ENCODE results near the gene HS1BP3.

Gene HS1BP3

GRCh38 chr2:20577495-20578235, 73.2 kb downstream of the HS1BP3 start:
- H3K27me3 ChIP-seq (ENCODE audit: low read length) = no peaks in the 10 kb centered on the region
- H3K9me3 ChIP-seq (ENCODE audit: insufficient read depth, low read length) = no peaks in the 10 kb centered on the region
- H3F3A ChIP-seq (ENCODE audit: insufficient read depth) = no peaks in the 10 kb centered on the region
- H3K9ac ChIP-seq (ENCODE audit: low read length) = no peak overlapping the region
- TF ChIP-seq EZH2phosphoT487 (conservative IDR thresholded peaks at IDR 0.05; ENCODE audit: low read length) (no peak), CTCF (IDR thresholded peaks at IDR 0.05; ENCODE audit: insufficient read depth, low read length, poor library complexity, severe bottlenecking) (no peak)
- no peaks in the 10 kb centered on the region for H3K36me3 ChIP-seq (ENCODE audit: low read length)
- no peak overlapping the region for H3K4me2 ChIP-seq (ENCODE audit: low read depth, low read length, poor library complexity, severe bottlenecking)
- no peaks in the 10 kb centered on the region for H4K20me1 ChIP-seq (ENCODE audit: low read depth, low read length)
- H3K4me3 ChIP-seq (ENCODE audit: insufficient read depth, low read length, poor library complexity, severe bottlenecking) = no peak overlapping the region
- H3K79me2 ChIP-seq (ENCODE audit: insufficient read depth, low read length) = no peaks in the 10 kb centered on the region
- no peaks in the 10 kb centered on the region for H3K9me2 ChIP-seq (replicated peaks; ENCODE audit: insufficient read depth, low read length)
- no peak overlapping the region for H2AFZ ChIP-seq (ENCODE audit: low read depth, low read length, severe bottlenecking)
- H3K27ac ChIP-seq (ENCODE audit: low read depth, low read length) = no peak overlapping the region

DNA sequence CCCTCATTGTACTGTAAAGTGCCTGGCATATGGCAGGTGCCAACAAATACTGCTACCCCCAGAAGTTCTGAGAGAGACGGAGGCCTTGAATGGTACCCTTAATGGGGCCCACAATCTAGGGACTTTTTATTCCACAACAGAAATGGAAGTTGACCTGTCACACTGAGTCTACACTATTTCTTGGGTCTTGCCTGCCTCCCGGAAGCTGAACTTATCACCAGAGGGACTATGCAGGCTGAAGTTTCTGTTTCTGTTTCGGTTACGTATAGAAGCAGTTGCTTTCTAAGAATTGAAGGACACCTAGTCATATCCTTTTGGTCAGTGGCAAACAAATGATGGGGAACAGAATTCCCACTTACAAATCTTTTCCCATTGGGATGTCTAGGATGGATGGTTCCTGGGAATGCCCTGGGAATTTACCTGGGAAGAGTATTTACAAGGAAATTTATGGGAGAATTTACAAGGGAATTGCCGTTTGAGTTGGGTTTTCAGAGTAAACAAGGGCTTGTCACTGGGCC, 74.2 kb downstream of the HS1BP3 start:
- Histone ChIP-seq H3K36me3 (ENCODE audit: low read length) (no peaks in the 10 kb centered on the region), H4K20me1 (ENCODE audit: low read depth, low read length) (no peaks in the 10 kb centered on the region), H3K4me3 (ENCODE audit: insufficient read depth, low read length, poor library complexity, severe bottlenecking) (no peak overlapping the region), H3K4me2 (ENCODE audit: low read depth, low read length, poor library complexity, severe bottlenecking) (no peak overlapping the region), H3K9me2 (replicated peaks; ENCODE audit: insufficient read depth, low read length) (no peaks in the 10 kb centered on the region), H3K9me3 (ENCODE audit: insufficient read depth, low read length) (no peaks in the 10 kb centered on the region), H2AFZ (ENCODE audit: low read depth, low read length, severe bottlenecking) (no peak overlapping the region), H3F3A (ENCODE audit: insufficient read depth) (no peaks in the 10 kb centered on the region), H3K79me2 (ENCODE audit: insufficient read depth, low read length) (no peaks in the 10 kb centered on the region), H3K27ac (ENCODE audit: low read depth, low read length) (no peak overlapping the region), H3K27me3 (ENCODE audit: low read length) (no peaks in the 10 kb centered on the region), H3K9ac (ENCODE audit: low read length) (no peak overlapping the region)
- TF ChIP-seq CTCF (IDR thresholded peaks at IDR 0.05; ENCODE audit: insufficient read depth, low read length, poor library complexity, severe bottlenecking) = no peak
- no peak for TF ChIP-seq EZH2phosphoT487 (conservative IDR thresholded peaks at IDR 0.05; ENCODE audit: low read length)

DNA sequence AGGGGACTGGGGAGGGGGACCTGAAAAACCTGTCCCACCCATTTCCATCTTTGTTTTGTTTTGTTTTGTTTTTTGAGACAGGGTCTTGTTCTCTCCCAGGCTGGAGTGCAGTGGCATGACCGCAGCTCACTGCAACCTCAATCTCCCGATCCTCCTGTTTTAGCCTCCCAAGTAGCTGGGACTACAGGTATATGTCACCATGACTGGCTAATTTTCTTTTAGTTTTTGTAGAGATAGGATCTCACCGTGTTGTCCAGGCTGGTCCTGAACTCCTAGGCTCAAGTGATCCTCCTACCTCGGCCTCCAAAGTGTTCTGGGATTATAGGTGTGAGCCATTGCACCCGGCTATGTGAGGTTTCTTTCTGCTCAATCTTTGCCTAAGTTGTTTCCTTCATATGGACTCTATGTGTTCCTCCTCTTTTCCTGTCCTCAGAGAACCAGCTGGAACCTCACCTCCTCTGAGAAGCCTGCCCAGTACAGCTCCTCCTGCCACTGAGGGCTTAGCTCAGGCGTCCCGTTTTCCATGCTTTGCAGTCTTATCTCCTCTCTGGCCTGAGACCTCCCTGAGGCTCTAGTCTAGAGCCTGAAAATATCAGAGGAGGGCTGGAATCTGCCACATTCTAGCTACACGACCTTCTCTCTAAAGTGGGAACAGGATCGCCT, 74.8 kb downstream of the HS1BP3 start:
- H3K79me2 ChIP-seq (ENCODE audit: insufficient read depth, low read length) = no peaks in the 10 kb centered on the region
- H4K20me1 ChIP-seq (ENCODE audit: low read depth, low read length) = no peaks in the 10 kb centered on the region
- TF ChIP-seq EZH2phosphoT487 (conservative IDR thresholded peaks at IDR 0.05; ENCODE audit: low read length) (no peak), CTCF (IDR thresholded peaks at IDR 0.05; ENCODE audit: insufficient read depth, low read length, poor library complexity, severe bottlenecking) (no peak)
- H3K4me3 ChIP-seq (ENCODE audit: insufficient read depth, low read length, poor library complexity, severe bottlenecking) = no peak overlapping the region
- H3K27me3 ChIP-seq (ENCODE audit: low read length) = no peaks in the 10 kb centered on the region
- H2AFZ ChIP-seq (ENCODE audit: low read depth, low read length, severe bottlenecking) = no peak overlapping the region
- H3K27ac ChIP-seq (ENCODE audit: low read depth, low read length) = no peak overlapping the region
- H3K36me3 ChIP-seq (ENCODE audit: low read length) = no peaks in the 10 kb centered on the region
- no peaks in the 10 kb centered on the region for H3K9me2 ChIP-seq (replicated peaks; ENCODE audit: insufficient read depth, low read length)
- H3K4me2 ChIP-seq (ENCODE audit: low read depth, low read length, poor library complexity, severe bottlenecking) = no peak overlapping the region
- H3K9me3 ChIP-seq (ENCODE audit: insufficient read depth, low read length) = no peaks in the 10 kb centered on the region
- no peaks in the 10 kb centered on the region for H3F3A ChIP-seq (ENCODE audit: insufficient read depth)
- no peak overlapping the region for H3K9ac ChIP-seq (ENCODE audit: low read length)
